ENCODE data around the gene GSS.

The GSS gene

GRCh38 chr20:34955231-34956040 lies at the start of gene GSS, which contains the start of gene MYH7B:
TSS of gene GSS (minus strand) at chr20:34955806. CDS start at chr20:34951852, 3,954 bp downstream.
TSS of gene MYH7B (plus strand) at chr20:34955868. CDS start at chr20:34978006, 22,138 bp downstream.
- peak; percentile 94 to 99 (median 95) for DNase-seq (ENCODE audit: low read depth in 3 of 3)

DNA sequence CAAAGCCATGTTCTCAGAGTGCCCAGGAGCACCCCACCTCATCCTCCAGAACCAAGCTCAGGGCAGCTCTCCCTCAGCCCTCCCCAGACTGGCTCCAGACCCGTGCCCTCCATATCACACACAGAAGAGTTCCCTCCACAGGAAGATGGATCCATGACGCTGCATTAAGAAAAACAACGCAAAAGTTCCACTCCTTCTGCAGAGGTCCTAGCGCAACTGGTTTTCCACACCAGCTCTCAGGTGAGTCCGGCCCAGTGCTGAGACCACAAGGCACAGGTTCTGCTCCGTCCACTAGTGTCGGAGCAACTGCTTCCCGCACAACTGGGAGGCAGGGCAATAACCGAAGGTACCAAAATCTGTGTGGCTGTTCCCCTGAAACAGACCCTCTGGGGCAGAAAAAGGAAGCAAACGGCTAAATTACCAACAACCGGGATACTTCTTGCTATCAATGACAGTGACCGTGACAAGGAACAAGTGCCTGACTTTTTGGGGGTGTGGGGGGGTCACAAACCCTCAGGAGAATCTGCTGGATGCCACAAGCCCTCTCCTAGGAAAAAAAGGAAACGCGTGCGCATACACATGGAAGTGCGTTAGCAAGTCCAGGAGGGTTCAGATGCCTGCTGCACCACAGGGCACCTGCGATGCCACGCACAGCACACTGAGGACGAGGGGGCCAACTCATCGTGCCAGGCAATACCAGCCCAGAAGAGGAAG lies 49.3 kb upstream of the GSS start:
- DNase-seq (ENCODE audit: low read depth in 3 of 3) = no peak

DNA sequence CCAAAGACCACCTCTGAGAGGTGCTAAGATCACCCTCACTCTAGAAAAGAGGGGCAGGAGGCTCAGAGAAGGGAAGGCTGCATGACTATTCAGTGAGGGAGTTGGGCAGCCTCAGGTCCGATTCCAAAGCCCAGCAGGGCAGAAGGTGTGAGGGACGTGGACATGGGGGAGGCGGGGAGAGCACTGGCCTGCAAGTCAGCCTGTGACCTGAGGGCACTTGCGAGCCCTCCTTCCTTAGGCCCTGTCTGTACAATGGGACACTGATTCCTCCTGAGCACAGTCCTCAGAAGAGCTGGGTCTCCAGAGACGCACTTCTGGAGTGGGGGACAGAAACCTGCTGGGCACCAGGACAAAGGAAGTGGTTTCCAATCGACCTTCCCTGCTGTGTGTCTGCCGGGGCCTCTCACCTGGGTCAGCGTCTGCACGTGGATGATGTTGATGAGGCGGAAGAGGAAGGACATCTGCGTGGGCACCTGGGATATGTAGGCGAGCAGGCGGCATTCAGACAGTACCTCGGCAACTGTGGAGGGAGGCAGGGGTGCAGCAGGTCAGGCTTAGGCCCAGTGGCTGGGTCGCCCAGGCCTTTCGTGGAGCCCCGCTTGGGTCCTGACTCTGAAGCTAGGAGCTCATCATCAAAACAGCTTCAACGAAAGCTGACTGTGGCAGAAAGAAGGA lies 48.6 kb upstream of the GSS start:
- DNase-seq (ENCODE audit: low read depth in 3 of 3) = no peak

- DNase-seq (ENCODE audit: low read depth in 3 of 3) = no peak
Observed at GRCh38 chr20:35003211-35004031, 47.8 kb upstream of the GSS start.

DNA sequence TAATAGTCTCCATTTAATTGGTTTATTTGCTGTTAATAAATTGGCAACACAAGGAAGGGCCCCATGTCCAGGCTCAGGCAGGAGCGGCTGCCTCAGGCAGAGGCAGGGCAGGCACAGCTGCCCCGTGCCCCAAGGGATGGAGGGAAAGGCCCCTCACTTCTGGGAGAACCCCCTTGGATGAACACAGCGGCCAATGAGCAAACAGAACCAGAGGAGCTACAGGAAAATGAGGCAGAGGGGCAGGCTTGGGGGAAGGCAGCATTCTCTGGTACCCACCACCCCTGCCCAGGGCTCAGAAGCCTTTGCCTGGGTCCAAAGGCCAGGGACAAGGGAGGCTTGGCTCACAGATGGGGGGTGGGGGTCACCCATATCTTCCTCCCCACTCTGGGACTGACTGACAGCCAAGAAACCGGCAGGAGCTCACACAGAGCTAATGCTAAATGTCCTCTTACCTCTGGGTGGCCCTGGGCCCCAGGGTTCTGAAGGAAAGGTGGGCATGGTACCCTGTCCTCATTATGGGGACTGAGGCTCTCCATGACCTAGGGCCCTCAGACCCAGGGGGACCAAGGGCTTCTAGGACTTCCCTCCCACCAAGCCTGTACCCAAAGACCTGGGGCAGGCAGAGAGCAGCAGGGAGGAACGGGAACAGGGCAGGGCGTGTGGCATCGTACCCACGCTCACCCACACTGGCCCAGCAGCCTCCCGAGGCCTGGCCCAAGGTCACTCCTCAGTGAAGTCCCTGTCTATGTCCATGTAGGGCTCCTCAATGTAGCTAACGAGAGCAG lies 47.0 kb upstream of the GSS start:
- no peak for DNase-seq (ENCODE audit: low read depth in 3 of 3)

GRCh38 chr20:35001596-35002362 lies 46.2 kb upstream of the GSS start:
- no peak for DNase-seq (ENCODE audit: low read depth in 3 of 3)

- no peak for DNase-seq (ENCODE audit: low read depth in 3 of 3)
Observed at GRCh38 chr20:35000922-35001595, 45.5 kb upstream of the GSS start.

DNA sequence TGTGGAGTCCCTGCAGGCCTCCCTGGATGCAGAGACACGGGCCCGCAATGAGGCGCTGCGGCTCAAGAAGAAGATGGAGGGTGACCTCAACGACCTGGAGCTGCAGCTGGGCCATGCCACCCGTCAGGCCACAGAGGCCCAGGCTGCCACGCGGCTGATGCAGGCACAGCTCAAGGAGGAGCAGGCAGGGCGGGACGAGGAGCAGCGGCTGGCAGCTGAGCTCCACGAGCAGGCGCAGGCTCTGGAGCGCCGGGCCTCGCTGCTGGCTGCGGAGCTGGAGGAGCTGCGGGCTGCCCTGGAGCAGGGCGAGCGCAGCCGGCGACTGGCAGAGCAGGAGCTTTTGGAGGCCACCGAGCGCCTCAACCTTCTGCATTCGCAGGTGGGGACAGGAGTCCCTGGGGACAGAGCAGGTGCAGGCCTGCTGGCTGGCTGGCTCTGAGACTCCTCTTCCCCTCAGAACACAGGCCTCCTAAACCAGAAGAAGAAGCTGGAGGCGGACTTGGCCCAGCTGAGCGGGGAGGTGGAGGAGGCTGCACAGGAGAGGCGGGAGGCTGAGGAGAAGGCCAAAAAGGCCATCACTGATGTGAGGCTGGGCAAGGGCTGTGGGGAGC lies 44.8 kb upstream of the GSS start:
- DNase-seq (ENCODE audit: low read depth in 3 of 3) = no peak

DNA sequence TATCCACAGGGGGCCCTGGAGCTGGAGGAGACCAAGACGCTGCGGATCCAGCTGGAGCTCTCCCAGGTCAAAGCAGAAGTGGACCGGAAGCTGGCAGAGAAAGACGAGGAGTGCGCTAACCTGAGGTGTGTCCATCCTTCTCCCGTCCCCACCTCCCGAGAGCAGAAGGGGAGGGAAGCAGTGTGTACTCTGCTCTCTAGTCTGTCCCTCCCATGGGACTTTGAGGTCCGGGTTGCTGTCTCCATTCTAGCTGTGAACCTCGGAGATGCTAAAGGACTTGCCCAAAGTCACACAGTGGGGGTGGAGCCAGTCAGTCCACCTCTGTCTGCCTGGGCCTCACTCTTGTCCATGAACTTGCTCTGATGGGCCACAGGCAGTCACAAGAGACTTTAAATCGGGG lies 44.2 kb upstream of the GSS start:
- DNase-seq (ENCODE audit: low read depth in 3 of 3) = no peak

DNA sequence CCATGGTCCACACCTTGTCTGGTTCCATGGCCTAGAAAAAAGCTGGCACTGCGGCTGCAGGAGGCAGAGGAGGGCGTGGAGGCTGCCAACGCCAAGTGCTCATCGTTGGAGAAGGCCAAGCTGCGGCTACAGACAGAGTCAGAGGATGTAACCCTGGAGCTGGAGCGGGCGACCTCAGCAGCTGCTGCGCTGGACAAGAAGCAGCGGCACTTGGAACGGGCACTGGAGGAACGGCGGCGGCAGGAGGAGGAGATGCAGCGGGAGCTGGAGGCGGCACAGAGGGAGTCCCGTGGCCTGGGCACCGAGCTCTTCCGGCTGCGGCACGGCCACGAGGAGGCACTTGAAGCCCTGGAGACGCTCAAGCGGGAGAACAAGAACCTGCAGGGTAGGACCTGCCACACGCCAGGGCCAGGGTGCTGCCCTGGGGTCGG lies 43.4 kb upstream of the GSS start:
- DNase-seq (ENCODE audit: low read depth in 3 of 3) = no peak

GRCh38 chr20:34998331-34998950 lies 42.8 kb upstream of the GSS start:
- DNase-seq (ENCODE audit: low read depth in 3 of 3) = no peak

- DNase-seq (ENCODE audit: low read depth in 3 of 3) = no peak
Observed at GRCh38 chr20:34997774-34998173, 42.2 kb upstream of the GSS start.

DNA sequence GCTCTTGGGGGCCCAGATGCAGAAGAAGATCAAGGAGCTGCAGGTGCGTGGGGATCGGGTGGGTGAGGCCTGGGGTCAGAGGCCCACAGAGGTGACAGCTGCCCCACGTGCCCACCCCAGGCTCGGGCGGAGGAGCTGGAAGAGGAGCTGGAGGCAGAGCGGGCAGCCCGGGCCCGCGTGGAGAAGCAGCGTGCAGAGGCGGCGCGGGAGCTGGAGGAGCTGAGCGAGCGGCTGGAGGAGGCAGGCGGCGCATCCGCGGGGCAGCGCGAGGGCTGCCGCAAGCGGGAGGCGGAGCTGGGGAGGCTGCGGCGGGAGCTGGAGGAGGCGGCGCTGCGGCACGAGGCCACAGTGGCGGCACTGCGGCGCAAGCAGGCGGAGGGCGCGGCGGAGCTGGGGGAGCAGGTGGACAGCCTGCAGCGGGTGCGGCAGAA lies 41.5 kb upstream of the GSS start:
- peak in 1 of 3 experiments; percentile 9 for DNase-seq (ENCODE audit: low read depth in 3 of 3)

DNA sequence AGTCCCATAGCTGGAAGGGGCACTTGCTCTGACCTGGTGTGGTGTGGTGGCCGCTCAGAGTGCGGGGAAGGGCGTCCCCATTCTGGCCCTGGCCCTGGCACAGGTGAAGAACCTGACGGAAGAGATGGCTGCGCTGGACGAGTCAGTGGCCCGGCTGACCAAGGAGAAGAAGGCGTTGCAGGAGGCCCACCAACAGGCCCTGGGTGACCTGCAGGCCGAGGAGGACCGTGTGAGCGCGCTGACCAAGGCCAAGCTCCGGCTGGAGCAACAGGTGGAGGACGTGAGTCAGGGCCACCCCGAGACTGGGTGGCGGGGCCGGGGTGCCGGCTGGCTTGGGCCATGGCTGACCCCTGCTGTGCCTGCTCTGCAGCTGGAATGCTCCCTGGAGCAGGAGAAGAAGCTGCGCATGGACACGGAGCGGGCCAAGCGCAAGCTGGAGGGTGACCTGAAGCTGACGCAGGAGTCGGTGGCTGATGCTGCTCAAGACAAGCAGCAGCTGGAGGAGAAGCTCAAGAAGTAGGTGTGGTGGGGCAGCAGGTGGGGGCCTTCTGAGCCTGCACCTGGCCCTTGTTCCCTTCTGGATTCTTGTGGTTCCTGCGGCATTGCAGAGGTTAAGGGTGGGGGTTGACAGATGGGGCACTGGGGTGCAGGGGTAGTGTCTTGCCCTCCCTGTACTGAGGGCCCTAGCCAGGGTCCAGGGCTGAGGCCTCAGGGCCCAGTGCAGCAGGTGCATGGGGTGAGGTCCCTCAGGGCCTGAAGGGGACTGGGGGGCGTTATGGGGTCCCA lies 40.8 kb upstream of the GSS start:
- DNase-seq (ENCODE audit: low read depth in 3 of 3) = no peak

- no peak for DNase-seq (ENCODE audit: low read depth in 3 of 3)
Observed at GRCh38 chr20:34995696-34996095, 40.1 kb upstream of the GSS start.

- DNase-seq (ENCODE audit: low read depth in 3 of 3) = no peak
Observed at GRCh38 chr20:34995192-34995591, 39.6 kb upstream of the GSS start.

GRCh38 chr20:34994509-34995131 lies 39.0 kb upstream of the GSS start:
- DNase-seq (ENCODE audit: low read depth in 3 of 3) = no peak

All from stimulated activated CD4-positive, alpha-beta T cell treated with anti-CD3 and anti-CD28 coated beads, TNF-alpha, amount 100 ng/mL, for 24 hours (primary cell).